IPS-NIHi7 (cell line): ENCODE data around the gene XRCC3.

Experiments
- DNase-seq: peaks from one replicate; pipeline ENCODE4 v3.0.0; 2012; ENCODE audit warnings: mixed read lengths; ENCODE audit errors: extremely low spot score

Gene XRCC3

GRCh38 chr14:103715052-103716000 is at the start of gene XRCC3, which contains the start of gene ZFYVE21:
Gene XRCC3 (minus strand): TSS chr14:103715451. CDS start chr14:103711087, 4,364 bp downstream.
Gene ZFYVE21 (plus strand): TSS chr14:103715810. CDS start chr14:103715842, 32 bp downstream.
- peak; percentile 100 for DNase-seq

GRCh38 chr14:103763730-103764488 is 48.7 kb upstream of the XRCC3 start:
- DNase-seq: no peak

GRCh38 chr14:103762541-103762940 is 47.3 kb upstream of the XRCC3 start:
- peak; percentile 12 for DNase-seq

- DNase-seq: no peak
These were observed 46.8 kb upstream of the XRCC3 start for GRCh38 chr14:103762036-103762435.

GRCh38 chr14:103758059-103758776 is 43.0 kb upstream of the XRCC3 start:
- no peak for DNase-seq

GRCh38 chr14:103755060-103755459 is 39.8 kb upstream of the XRCC3 start:
- DNase-seq: no peak

- DNase-seq: no peak
These were observed 38.5 kb upstream of the XRCC3 start for GRCh38 chr14:103753774-103754173.

- no peak for DNase-seq
These were observed 34.6 kb upstream of the XRCC3 start for GRCh38 chr14:103749860-103750259.

- no peak for DNase-seq
These were observed 34.2 kb upstream of the XRCC3 start for GRCh38 chr14:103749452-103749851.

GRCh38 chr14:103748534-103748857 is 33.2 kb upstream of the XRCC3 start:
- DNase-seq: no peak

GRCh38 chr14:103746701-103747100 is 31.4 kb upstream of the XRCC3 start:
- DNase-seq: no peak

- no peak for DNase-seq
These were observed 30.2 kb upstream of the XRCC3 start for GRCh38 chr14:103745424-103745823.

- DNase-seq: no peak
These were observed 29.6 kb upstream of the XRCC3 start for GRCh38 chr14:103744621-103745395.

GRCh38 chr14:103743691-103744090 is 28.4 kb upstream of the XRCC3 start:
- DNase-seq: no peak

- DNase-seq: no peak
These were observed 27.4 kb upstream of the XRCC3 start for GRCh38 chr14:103742499-103743255.

- DNase-seq: no peak
These were observed 26.6 kb upstream of the XRCC3 start for GRCh38 chr14:103741876-103742275.

- DNase-seq: no peak
These were observed 25.9 kb upstream of the XRCC3 start for GRCh38 chr14:103740991-103741689.

GRCh38 chr14:103739793-103740501 is 24.7 kb upstream of the XRCC3 start:
- DNase-seq: no peak

- DNase-seq: no peak
These were observed 24.2 kb upstream of the XRCC3 start for GRCh38 chr14:103739466-103739792.
